ENCODE data around the gene HLA-C. TPM values are rescaled to one million over a fixed set of nuclear protein-coding genes. Genes with fewer than 3 reads are reported as not detected.
A peak's percentile ranks its signal among the peaks of the same experiment; 100 is the strongest.
"Not testable (repeated sequence)": the region's sequence is repeated elsewhere in the genome, so short reads cannot be mapped to it uniquely, and the experiment has no call there.

The HLA-C gene
- total RNA-seq, 1 donor from 2014 or later = 1,186 TPM

- Histone ChIP-seq H3K27me3 (ENCODE audit: low read depth) (no peaks in the 10 kb centered on the region), H3K9me3 (no peaks in the 10 kb centered on the region), H3K4me3 (no peak overlapping the region), H3K4me1 (no peaks in the 10 kb centered on the region), H3K36me3 (no peaks in the 10 kb centered on the region), H3K27ac (no peak overlapping the region)
- intact Hi-C loops (cut with DNase I) = no loop called here
- TF ChIP-seq CTCF (IDR thresholded peaks at IDR 0.05) = no peak
- ATAC-seq (peak; percentile 42 to 57), DNase-seq (no peak)
These were observed 25.8 kb downstream of the HLA-C start for GRCh38 chr6:31246051-31246521.

GRCh38 chr6:31243508-31243907, 28.4 kb downstream of the HLA-C start:
- no peaks in the 10 kb centered on the region for H3K4me1 ChIP-seq
- TF ChIP-seq CTCF (IDR thresholded peaks at IDR 0.05) = no peak
- intact Hi-C loops (cut with DNase I) = no loop called here
- no peaks in the 10 kb centered on the region for H3K27me3 ChIP-seq (ENCODE audit: low read depth)
- DNase-seq = no peak
- no peak for ATAC-seq
- H3K36me3 ChIP-seq = no peaks in the 10 kb centered on the region
- H3K27ac ChIP-seq = no peak overlapping the region
- H3K4me3 ChIP-seq = no peak overlapping the region
- no peaks in the 10 kb centered on the region for H3K9me3 ChIP-seq

- Histone ChIP-seq H3K27ac (no peak overlapping the region), H3K9me3 (no peaks in the 10 kb centered on the region), H3K4me3 (no peak overlapping the region), H3K27me3 (ENCODE audit: low read depth) (no peaks in the 10 kb centered on the region), H3K4me1 (no peaks in the 10 kb centered on the region), H3K36me3 (no peaks in the 10 kb centered on the region)
- DNase-seq (no peak), ATAC-seq (no peak)
- intact Hi-C loops (cut with DNase I) = no loop called here
- TF ChIP-seq CTCF (IDR thresholded peaks at IDR 0.05) = no peak
These were observed 32.0 kb downstream of the HLA-C start for GRCh38 chr6:31239854-31240253.

- H3K27me3 ChIP-seq (ENCODE audit: low read depth); H3K4me3 ChIP-seq; ATAC-seq; intact Hi-C loops (cut with DNase I); H3K9me3 ChIP-seq; H3K36me3 ChIP-seq; H3K4me1 ChIP-seq; H3K27ac ChIP-seq; DNase-seq: not testable (repeated sequence)
These were observed 37.8 kb downstream of the HLA-C start for GRCh38 chr6:31234101-31234500.

GRCh38 chr6:31228476-31228875, 43.4 kb downstream of the HLA-C start:
- no peak for ATAC-seq
- Histone ChIP-seq H3K9me3 (no peaks in the 10 kb centered on the region), H3K4me3 (no peak overlapping the region), H3K36me3 (no peaks in the 10 kb centered on the region), H3K4me1 (no peaks in the 10 kb centered on the region), H3K27ac (no peak overlapping the region), H3K27me3 (ENCODE audit: low read depth) (no peaks in the 10 kb centered on the region)
- intact Hi-C loops (cut with DNase I) = no loop called here
- no peak for DNase-seq
- TF ChIP-seq CTCF (IDR thresholded peaks at IDR 0.05) = no peak

- Histone ChIP-seq H3K9me3 (no peaks in the 10 kb centered on the region), H3K27ac (no peak overlapping the region), H3K4me1 (no peaks in the 10 kb centered on the region), H3K27me3 (ENCODE audit: low read depth) (no peaks in the 10 kb centered on the region), H3K4me3 (no peak overlapping the region), H3K36me3 (no peaks in the 10 kb centered on the region)
- DNase-seq (no peak), ATAC-seq (no peak)
- intact Hi-C loops (cut with DNase I) = no loop called here
- TF ChIP-seq CTCF (IDR thresholded peaks at IDR 0.05) = no peak
These were observed 44.7 kb downstream of the HLA-C start for GRCh38 chr6:31227143-31227542.
